Measurements from ENCODE around the gene TOP1. TPM values are rescaled to one million over a fixed set of nuclear protein-coding genes. Genes with fewer than 3 reads are reported as not detected.

TOP1 gene
- total RNA-seq, 1 experiment from 2014 or later, result 81.8 TPM

DNA sequence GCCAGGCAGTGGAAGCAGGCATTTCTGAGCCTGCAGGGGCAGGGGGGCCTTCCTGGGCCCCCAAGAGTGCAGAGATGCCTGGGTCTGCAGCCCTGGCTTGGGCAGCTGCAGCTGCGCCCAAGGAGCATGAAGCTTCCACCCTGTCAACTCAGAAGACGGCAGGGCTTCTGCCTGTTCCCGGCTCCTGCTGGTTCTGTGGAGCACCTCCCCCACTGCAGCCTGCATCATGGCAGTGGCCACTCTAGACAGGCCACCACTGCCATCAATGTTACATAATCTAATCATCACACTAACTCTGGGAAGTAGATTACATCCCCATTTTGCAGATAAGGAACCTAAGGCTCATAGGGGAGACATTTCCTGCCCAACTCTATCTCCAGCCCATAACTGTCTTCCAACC, 21.1 kb upstream of the TOP1 start:
- CTCF ChIA-PET, result interaction anchor here (0.6 to 2.0 kb wide), 2 partner anchors 17 to 33 kb away, joined by 3 to 12 read pairs; no protein-coding TSS in a partner anchor
- peaks cover 26% of the 10 kb centered on the region for H3K9me3 Mint-ChIP-seq
- DNase-seq (ENCODE audit: low spot score) (no peak), ATAC-seq (no peak)
- no peak overlapping the region for H3K4me3 Mint-ChIP-seq
- no peak overlapping the region for H3K27ac Mint-ChIP-seq
- peaks cover 14% of the 10 kb centered on the region for H3K36me3 Mint-ChIP-seq
- POLR2A ChIA-PET, result no interaction called here
- TF ChIP-seq ZNF317 (CRISPR knock-in tag; IDR thresholded peaks at IDR 0.05; ENCODE audit: borderline replicate concordance, low read depth) (no peak), NFATC4 (CRISPR knock-in tag; IDR thresholded peaks at IDR 0.05) (no peak), HMGA2 (CRISPR knock-in tag; IDR thresholded peaks at IDR 0.05) (no peak), SP1 (CRISPR knock-in tag; conservative IDR thresholded peaks at IDR 0.05) (no peak), ZNF671 (CRISPR knock-in tag; IDR thresholded peaks at IDR 0.05) (no peak), TCF7 (CRISPR knock-in tag; IDR thresholded peaks at IDR 0.05; ENCODE audit: low read depth) (no peak), KAT7 (CRISPR knock-in tag; IDR thresholded peaks at IDR 0.05; ENCODE audit: borderline replicate concordance) (no peak), NR3C1 (CRISPR knock-in tag; conservative IDR thresholded peaks at IDR 0.05; ENCODE audit: low read depth) (no peak)
- TF ChIP-seq, protein P1, sequence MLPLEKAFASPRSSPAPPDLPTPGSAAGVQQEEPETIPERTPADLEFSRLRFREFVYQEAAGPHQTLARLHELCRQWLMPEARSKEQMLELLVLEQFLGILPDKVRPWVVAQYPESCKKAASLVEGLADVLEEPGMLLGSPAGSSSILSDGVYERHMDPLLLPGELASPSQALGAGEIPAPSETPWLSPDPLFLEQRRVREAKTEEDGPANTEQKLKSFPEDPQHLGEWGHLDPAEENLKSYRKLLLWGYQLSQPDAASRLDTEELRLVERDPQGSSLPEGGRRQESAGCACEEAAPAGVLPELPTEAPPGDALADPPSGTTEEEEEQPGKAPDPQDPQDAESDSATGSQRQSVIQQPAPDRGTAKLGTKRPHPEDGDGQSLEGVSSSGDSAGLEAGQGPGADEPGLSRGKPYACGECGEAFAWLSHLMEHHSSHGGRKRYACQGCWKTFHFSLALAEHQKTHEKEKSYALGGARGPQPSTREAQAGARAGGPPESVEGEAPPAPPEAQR (CRISPR knock-in tag; IDR thresholded peaks at IDR 0.05), result no peak
- TF ChIP-seq, protein P2, sequence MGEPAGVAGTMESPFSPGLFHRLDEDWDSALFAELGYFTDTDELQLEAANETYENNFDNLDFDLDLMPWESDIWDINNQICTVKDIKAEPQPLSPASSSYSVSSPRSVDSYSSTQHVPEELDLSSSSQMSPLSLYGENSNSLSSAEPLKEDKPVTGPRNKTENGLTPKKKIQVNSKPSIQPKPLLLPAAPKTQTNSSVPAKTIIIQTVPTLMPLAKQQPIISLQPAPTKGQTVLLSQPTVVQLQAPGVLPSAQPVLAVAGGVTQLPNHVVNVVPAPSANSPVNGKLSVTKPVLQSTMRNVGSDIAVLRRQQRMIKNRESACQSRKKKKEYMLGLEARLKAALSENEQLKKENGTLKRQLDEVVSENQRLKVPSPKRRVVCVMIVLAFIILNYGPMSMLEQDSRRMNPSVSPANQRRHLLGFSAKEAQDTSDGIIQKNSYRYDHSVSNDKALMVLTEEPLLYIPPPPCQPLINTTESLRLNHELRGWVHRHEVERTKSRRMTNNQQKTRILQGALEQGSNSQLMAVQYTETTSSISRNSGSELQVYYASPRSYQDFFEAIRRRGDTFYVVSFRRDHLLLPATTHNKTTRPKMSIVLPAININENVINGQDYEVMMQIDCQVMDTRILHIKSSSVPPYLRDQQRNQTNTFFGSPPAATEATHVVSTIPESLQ (CRISPR knock-in tag; IDR thresholded peaks at IDR 0.05), result no peak
- peaks cover 26% of the 10 kb centered on the region for H3K4me1 Mint-ChIP-seq
- peaks cover 10% of the 10 kb centered on the region for H3K27me3 Mint-ChIP-seq (ENCODE audit: low read depth)

DNA sequence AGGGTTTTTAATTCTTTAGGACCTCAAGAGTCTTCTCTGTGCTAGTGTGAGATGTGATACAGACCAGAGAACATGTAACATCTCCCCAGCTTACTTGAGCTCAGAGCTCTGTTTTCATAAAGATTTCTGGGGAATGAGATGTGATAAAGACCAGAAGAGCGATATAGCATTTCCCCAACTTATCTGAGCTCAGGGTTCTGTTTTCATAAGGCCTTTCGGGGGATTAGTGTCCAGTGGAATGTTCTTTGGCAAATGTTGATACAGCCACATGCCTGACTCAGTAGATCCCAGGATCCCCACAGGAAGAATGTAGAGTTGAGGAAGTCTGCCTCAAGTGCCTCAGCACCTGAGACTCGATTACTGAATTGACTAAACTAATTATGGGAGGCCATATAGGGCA, 18.7 kb upstream of the TOP1 start:
- DNase-seq (ENCODE audit: low spot score), result no peak
- Mint-ChIP-seq H3K4me1 (peaks cover 20% of the 10 kb centered on the region), H3K9me3 (peaks cover 26% of the 10 kb centered on the region), H3K27me3 (ENCODE audit: low read depth) (peaks cover 10% of the 10 kb centered on the region), H3K4me3 (no peak overlapping the region), H3K36me3 (peaks cover 14% of the 10 kb centered on the region), H3K27ac (no peak overlapping the region)
- no peak for TF ChIP-seq NFYB (CRISPR knock-in tag; conservative IDR thresholded peaks at IDR 0.05; ENCODE audit: low read depth)
- TF ChIP-seq ZNF121 (CRISPR knock-in tag; IDR thresholded peaks at IDR 0.05), result no peak
- TF ChIP-seq, protein P3, sequence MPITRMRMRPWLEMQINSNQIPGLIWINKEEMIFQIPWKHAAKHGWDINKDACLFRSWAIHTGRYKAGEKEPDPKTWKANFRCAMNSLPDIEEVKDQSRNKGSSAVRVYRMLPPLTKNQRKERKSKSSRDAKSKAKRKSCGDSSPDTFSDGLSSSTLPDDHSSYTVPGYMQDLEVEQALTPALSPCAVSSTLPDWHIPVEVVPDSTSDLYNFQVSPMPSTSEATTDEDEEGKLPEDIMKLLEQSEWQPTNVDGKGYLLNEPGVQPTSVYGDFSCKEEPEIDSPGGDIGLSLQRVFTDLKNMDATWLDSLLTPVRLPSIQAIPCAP (CRISPR knock-in tag; IDR thresholded peaks at IDR 0.05), result no peak
- TF ChIP-seq, protein P4, sequence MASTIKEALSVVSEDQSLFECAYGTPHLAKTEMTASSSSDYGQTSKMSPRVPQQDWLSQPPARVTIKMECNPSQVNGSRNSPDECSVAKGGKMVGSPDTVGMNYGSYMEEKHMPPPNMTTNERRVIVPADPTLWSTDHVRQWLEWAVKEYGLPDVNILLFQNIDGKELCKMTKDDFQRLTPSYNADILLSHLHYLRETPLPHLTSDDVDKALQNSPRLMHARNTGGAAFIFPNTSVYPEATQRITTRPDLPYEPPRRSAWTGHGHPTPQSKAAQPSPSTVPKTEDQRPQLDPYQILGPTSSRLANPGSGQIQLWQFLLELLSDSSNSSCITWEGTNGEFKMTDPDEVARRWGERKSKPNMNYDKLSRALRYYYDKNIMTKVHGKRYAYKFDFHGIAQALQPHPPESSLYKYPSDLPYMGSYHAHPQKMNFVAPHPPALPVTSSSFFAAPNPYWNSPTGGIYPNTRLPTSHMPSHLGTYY (CRISPR knock-in tag; IDR thresholded peaks at IDR 0.05), result no peak
- no peak for TF ChIP-seq NR3C1 (CRISPR knock-in tag; conservative IDR thresholded peaks at IDR 0.05; ENCODE audit: low read depth)
- TF ChIP-seq, protein P5, sequence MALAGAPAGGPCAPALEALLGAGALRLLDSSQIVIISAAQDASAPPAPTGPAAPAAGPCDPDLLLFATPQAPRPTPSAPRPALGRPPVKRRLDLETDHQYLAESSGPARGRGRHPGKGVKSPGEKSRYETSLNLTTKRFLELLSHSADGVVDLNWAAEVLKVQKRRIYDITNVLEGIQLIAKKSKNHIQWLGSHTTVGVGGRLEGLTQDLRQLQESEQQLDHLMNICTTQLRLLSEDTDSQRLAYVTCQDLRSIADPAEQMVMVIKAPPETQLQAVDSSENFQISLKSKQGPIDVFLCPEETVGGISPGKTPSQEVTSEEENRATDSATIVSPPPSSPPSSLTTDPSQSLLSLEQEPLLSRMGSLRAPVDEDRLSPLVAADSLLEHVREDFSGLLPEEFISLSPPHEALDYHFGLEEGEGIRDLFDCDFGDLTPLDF (CRISPR knock-in tag; IDR thresholded peaks at IDR 0.05), result no peak
- TF ChIP-seq, protein P6, sequence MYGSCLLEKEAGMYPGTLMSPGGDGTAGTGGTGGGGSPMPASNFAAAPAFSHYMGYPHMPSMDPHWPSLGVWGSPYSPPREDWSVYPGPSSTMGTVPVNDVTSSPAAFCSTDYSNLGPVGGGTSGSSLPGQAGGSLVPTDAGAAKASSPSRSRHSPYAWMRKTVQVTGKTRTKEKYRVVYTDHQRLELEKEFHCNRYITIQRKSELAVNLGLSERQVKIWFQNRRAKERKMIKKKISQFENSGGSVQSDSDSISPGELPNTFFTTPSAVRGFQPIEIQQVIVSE (CRISPR knock-in tag; IDR thresholded peaks at IDR 0.05; ENCODE audit: borderline replicate concordance), result no peak
- TF ChIP-seq FOXJ3 (CRISPR knock-in tag; IDR thresholded peaks at IDR 0.05; ENCODE audit: borderline replicate concordance), result no peak
- ChIA-PET CTCF (interaction anchor here (0.8 to 2.9 kb wide), 2 partner anchors 13 to 19 kb away, joined by 3 to 13 read pairs; no protein-coding TSS in a partner anchor), POLR2A (no interaction called here)
- ATAC-seq, result no peak

Measured in WTC11 (cell line).